Esophagus squamous epithelium (tissue), 4 donors: ENCODE measurements around the gene LYL1.

Source experiments
- CTCF ChIP-seq, 6 experiments: fragments of 450-650 bp in 4 of 6; fragments of 200-600 bp in 2 of 6; sonication (generic) in 2 of 6; IDR thresholded peaks; one replicate each; pipeline ENCODE4 v1.5.1; 2016 to 2019; ENCODE audit warnings: antibody characterized with exemption in 6 of 6, mild to moderate bottlenecking in 4 of 6, moderate library complexity in 4 of 6
- POLR2A ChIP-seq, 4 donors: fragments of 450-650 bp; IDR thresholded peaks; one replicate each; pipeline ENCODE4 v1.6.1; 2017; ENCODE audit warnings: antibody characterized with exemption in 4 of 4, mild to moderate bottlenecking in 4 of 4, moderate library complexity in 3 of 4

GRCh38 chr19:13103581-13104359 is 1.1 kb upstream of the LYL1 start:
- no peak for TF ChIP-seq CTCF (IDR thresholded peaks at IDR 0.05)
- TF ChIP-seq POLR2A (IDR thresholded peaks at IDR 0.05): no peak
